CD14-positive monocyte (primary cell): ENCODE measurements around the gene EFNA1. TPM values are rescaled to one million over a fixed set of nuclear protein-coding genes. Genes with fewer than 3 reads are reported as not detected.

Source experiments
- DNase-seq, 3 donors: peaks; one replicate each; pipeline ENCODE4 v3.0.0-alpha.2; 2011 to 2022
- H2AFZ ChIP-seq: 2 replicates; pipeline ENCODE4 v1.6.0; 2012; ENCODE audit warnings: mild to moderate bottlenecking, low read depth, low read length, inconsistent platforms; ENCODE audit not compliant: insufficient read depth, poor library complexity, severe bottlenecking
- H3K27ac ChIP-seq, 2 donors: 1 replicate in 1 of 2; 2 replicates in 1 of 2; pipeline ENCODE4 v1.5.1; 2012 to 2013; ENCODE audit warnings: low read length in 2 of 2, control low read depth in 1 of 2, inconsistent platforms in 1 of 2, low read depth in 1 of 2, mild to moderate bottlenecking in 1 of 2
- H3K27me3 ChIP-seq, 2 donors: one replicate each; pipeline versions ENCODE4 v1.6.0 to v1.6.1; 2011 to 2013; ENCODE audit warnings: low read length in 2 of 2; ENCODE audit not compliant: control insufficient read depth in 2 of 2, insufficient read depth in 2 of 2
- H3K36me3 ChIP-seq, 2 donors: replicated peaks in 1 of 2; 1 replicate in 1 of 2; 2 replicates in 1 of 2; pipeline versions ENCODE4 v1.5.1 to v1.6.1; 2012 to 2013; ENCODE audit warnings: low read length in 2 of 2, control low read depth in 1 of 2, inconsistent platforms in 1 of 2, mild to moderate bottlenecking in 1 of 2; ENCODE audit not compliant: insufficient read depth in 2 of 2, control insufficient read depth in 1 of 2
- H3K4me1 ChIP-seq, 2 donors: 1 replicate in 1 of 2; 2 replicates in 1 of 2; pipeline versions ENCODE4 v1.5.1 to v1.6.1; 2012 to 2013; ENCODE audit warnings: low read length in 2 of 2, control low read depth in 1 of 2, inconsistent platforms in 1 of 2, mild to moderate bottlenecking in 1 of 2, moderate library complexity in 1 of 2; ENCODE audit not compliant: insufficient read depth in 2 of 2, control insufficient read depth in 1 of 2
- H3K4me2 ChIP-seq: replicated peaks from 2 replicates; pipeline ENCODE3; 2012; ENCODE audit warnings: low read length, moderate library complexity, mild to moderate bottlenecking; ENCODE audit not compliant: poor library complexity, severe bottlenecking; ENCODE audit errors: extremely low read depth
- H3K4me3 ChIP-seq, 3 experiments: fragments of 200-600 bp in 1 of 3; sonication (generic) in 1 of 3; replicated peaks in 1 of 3; 1 replicate in 2 of 3; 2 replicates in 1 of 3; pipeline ENCODE4 v1.5.1; 2011 to 2013; ENCODE audit warnings: low read length in 3 of 3, mild to moderate bottlenecking in 3 of 3, control low read depth in 2 of 3, low read depth in 2 of 3, inconsistent platforms in 1 of 3, moderate library complexity in 1 of 3
- H3K79me2 ChIP-seq: 2 replicates; pipeline ENCODE4 v1.6.0; 2012; ENCODE audit warnings: mild to moderate bottlenecking, control low read depth, inconsistent platforms, low read length, moderate library complexity; ENCODE audit not compliant: insufficient read depth
- H3K9ac ChIP-seq: 2 replicates; pipeline ENCODE4 v1.6.0; 2017; ENCODE audit warnings: low read length, mild to moderate bottlenecking; ENCODE audit not compliant: insufficient read depth, poor library complexity, severe bottlenecking
- H3K9me3 ChIP-seq, 2 donors: replicated peaks in 1 of 2; 1 replicate in 1 of 2; 2 replicates in 1 of 2; pipeline versions ENCODE4 v1.5.1 to v1.6.1; 2012 to 2013; ENCODE audit warnings: low read length in 2 of 2, control low read depth in 1 of 2; ENCODE audit not compliant: control insufficient read depth in 1 of 2, insufficient read depth in 1 of 2
- H4K20me1 ChIP-seq: 2 replicates; pipeline ENCODE4 v1.6.0; 2012; ENCODE audit warnings: mild to moderate bottlenecking, low read length, control low read depth, moderate library complexity; ENCODE audit not compliant: insufficient read depth
- H3K27ac Mint-ChIP-seq, 7 donors: one replicate each; pipeline ENCODE4 v1.8.0; 2020; ENCODE audit warnings: mild to moderate bottlenecking in 7 of 7, mixed read lengths in 7 of 7, moderate library complexity in 6 of 7, inconsistent platforms in 2 of 7
- H3K27me3 Mint-ChIP-seq, 3 donors: one replicate each; pipeline ENCODE4 v1.8.0; 2021 to 2022; ENCODE audit warnings: low read depth in 3 of 3, mild to moderate bottlenecking in 3 of 3, mixed read lengths in 3 of 3, moderate library complexity in 3 of 3, inconsistent platforms in 1 of 3
- H3K36me3 Mint-ChIP-seq, 2 donors: one replicate each; pipeline ENCODE4 v1.8.0; 2020; ENCODE audit warnings: mixed read lengths in 2 of 2, inconsistent platforms in 1 of 2, mild to moderate bottlenecking in 1 of 2
- H3K4me1 Mint-ChIP-seq: one replicate; pipeline ENCODE4 v1.8.0; 2020; ENCODE audit warnings: mild to moderate bottlenecking, mixed read lengths
- H3K4me3 Mint-ChIP-seq, 2 donors: one replicate each; pipeline ENCODE4 v1.8.0; 2020; ENCODE audit warnings: mild to moderate bottlenecking in 2 of 2, mixed read lengths in 2 of 2, moderate library complexity in 1 of 2
- H3K9me3 Mint-ChIP-seq, 7 donors: one replicate each; pipeline ENCODE4 v1.8.0; 2020 to 2022; ENCODE audit warnings: mixed read lengths in 7 of 7, mild to moderate bottlenecking in 6 of 7, moderate library complexity in 6 of 7, inconsistent platforms in 2 of 7
- CTCF ChIP-seq: fragments of 200-600 bp; IDR thresholded peaks from one replicate; pipeline ENCODE4 v1.8.0; 2022; ENCODE audit warnings: antibody characterized with exemption, mild to moderate bottlenecking
- WGBS: methylation state at CpG from one replicate; pipeline ENCODE4 v1.1.5; 2013; ENCODE audit warnings: missing lambda C conversion rate; ENCODE audit not compliant: insufficient coverage; 5-methylcytosine and 5-hydroxymethylcytosine counted together
- intact Hi-C, 2 donors: fragments of 100-400 bp; cut with micrococcal nuclease; formaldehyde crosslinking; loops; one replicate each; pipeline versions ENCODE4 v1.15.0 to v1.15.1; 2023
- polyA plus RNA-seq, 3 donors: library from polyadenylated mRNA; depleted of rRNA in 1 of 3; unstranded in 2 of 3; stranded (reverse) in 1 of 3; fragments of 300-500 nt in 2 of 3; fragments of >200 nt in 1 of 3; fragmentation: Illumina TruSeq in 2 of 3; gene quantifications; 1 replicate in 2 of 3; 2 replicates in 1 of 3; pipeline ENCODE4 v1.2.3, GENCODE V29; 2012 to 2021

The EFNA1 gene
- polyA plus RNA-seq, 3 donors, result 1.2 TPM; not detected in 2

- H3K4me3 Mint-ChIP-seq, result no peak overlapping the region
- Histone ChIP-seq H3K36me3 (no peaks in the 10 kb centered on the region), H4K20me1 (no peaks in the 10 kb centered on the region), H3K79me2 (no peaks in the 10 kb centered on the region), H2AFZ (no peak overlapping the region), H3K9me3 (no peaks in the 10 kb centered on the region), H3K4me2 (no peak overlapping the region), H3K4me3 (no peak overlapping the region), H3K27ac (no peak overlapping the region), H3K4me1 (peaks cover 30 to 35% of the 10 kb centered on the region in 2 donors), H3K9ac (no peak overlapping the region), H3K27me3 (no peaks in the 10 kb centered on the region)
- TF ChIP-seq CTCF, result no peak
- H3K36me3 Mint-ChIP-seq, result no peaks in the 10 kb centered on the region
- peaks cover 2 to 9% (median 4%) of the 10 kb centered on the region in 3 donors for H3K27me3 Mint-ChIP-seq
- intact Hi-C loops, result no loop called here
- no peak for DNase-seq
- WGBS, result 99% methylated on average over 18 of the region's 18 CpGs
- peak overlapping the region in 1 of 7 donors; percentile 58 for H3K27ac Mint-ChIP-seq
- no peaks in the 10 kb centered on the region for H3K9me3 Mint-ChIP-seq
- H3K4me1 Mint-ChIP-seq, result peaks cover 34% of the 10 kb centered on the region
These were observed 53.8 kb downstream of the EFNA1 start for GRCh38 chr1:155181371-155182051.

DNA sequence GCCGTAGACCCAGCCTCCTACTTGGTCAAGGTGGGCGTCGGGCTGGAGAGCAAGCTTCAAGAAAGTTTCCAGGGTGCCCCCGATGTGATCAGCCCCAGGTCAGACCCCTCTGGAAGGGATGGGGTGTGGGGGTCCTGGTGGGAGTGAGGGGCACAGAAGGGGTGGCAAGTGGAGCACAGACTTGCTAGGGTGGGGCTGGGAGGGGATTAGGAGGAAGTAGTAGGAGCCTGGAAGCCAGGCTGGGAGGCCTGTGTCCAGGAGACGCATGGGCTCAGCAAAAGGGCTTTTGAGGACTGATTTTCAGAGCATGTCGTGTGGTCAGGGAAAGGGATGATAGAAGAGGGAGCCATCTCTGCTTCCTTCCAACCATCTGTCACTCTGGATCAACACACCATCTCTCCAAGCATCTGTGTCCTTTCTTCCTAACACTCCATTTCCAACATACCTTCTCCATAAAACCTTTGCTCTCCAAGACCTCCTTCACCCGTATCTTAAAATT, 54.4 kb downstream of the EFNA1 start:
- H3K4me3 ChIP-seq, result no peak overlapping the region
- H3K27me3 ChIP-seq, result no peaks in the 10 kb centered on the region
- Mint-ChIP-seq H3K27ac (peak overlapping the region in 2 of 7 donors; percentile 25 to 38), H3K27me3 (peaks cover 2 to 12% (median 4%) of the 10 kb centered on the region in 3 donors), H3K36me3 (no peaks in the 10 kb centered on the region), H3K4me1 (peaks cover 29% of the 10 kb centered on the region), H3K4me3 (no peak overlapping the region), H3K9me3 (no peaks in the 10 kb centered on the region)
- 100% methylated on average over 5 of the region's 7 CpGs for WGBS
- H3K9ac ChIP-seq, result no peak overlapping the region
- intact Hi-C loops, result no loop called here
- H3K9me3 ChIP-seq, result no peaks in the 10 kb centered on the region
- H4K20me1 ChIP-seq, result no peaks in the 10 kb centered on the region
- TF ChIP-seq CTCF, result no peak
- H3K4me2 ChIP-seq, result no peak overlapping the region
- no peak for DNase-seq
- no peak overlapping the region for H2AFZ ChIP-seq
- no peaks in the 10 kb centered on the region for H3K79me2 ChIP-seq
- peaks cover 30 to 35% of the 10 kb centered on the region in 2 donors for H3K4me1 ChIP-seq
- no peaks in the 10 kb centered on the region for H3K36me3 ChIP-seq
- no peak overlapping the region for H3K27ac ChIP-seq
